Activated CD4-positive, alpha-beta T cell treated with anti-CD3 and anti-CD28 coated beads, Interleukin-2, Interleukin-4, amounts not matched to agents 100 ng/mL and 50 ng/mL, durations not matched to agents 16 hours and 8 hours (primary cell): Measurements from ENCODE around the gene PHACTR4.
"Not testable (repeated sequence)": the region's sequence is repeated elsewhere in the genome, so short reads cannot be mapped to it uniquely, and the experiment has no call there.

Source experiments
- DNase-seq: peaks from one replicate; pipeline ENCODE4 v3.0.0-alpha.2; 2020; ENCODE audit warnings: low spot score

PHACTR4 gene

DNA sequence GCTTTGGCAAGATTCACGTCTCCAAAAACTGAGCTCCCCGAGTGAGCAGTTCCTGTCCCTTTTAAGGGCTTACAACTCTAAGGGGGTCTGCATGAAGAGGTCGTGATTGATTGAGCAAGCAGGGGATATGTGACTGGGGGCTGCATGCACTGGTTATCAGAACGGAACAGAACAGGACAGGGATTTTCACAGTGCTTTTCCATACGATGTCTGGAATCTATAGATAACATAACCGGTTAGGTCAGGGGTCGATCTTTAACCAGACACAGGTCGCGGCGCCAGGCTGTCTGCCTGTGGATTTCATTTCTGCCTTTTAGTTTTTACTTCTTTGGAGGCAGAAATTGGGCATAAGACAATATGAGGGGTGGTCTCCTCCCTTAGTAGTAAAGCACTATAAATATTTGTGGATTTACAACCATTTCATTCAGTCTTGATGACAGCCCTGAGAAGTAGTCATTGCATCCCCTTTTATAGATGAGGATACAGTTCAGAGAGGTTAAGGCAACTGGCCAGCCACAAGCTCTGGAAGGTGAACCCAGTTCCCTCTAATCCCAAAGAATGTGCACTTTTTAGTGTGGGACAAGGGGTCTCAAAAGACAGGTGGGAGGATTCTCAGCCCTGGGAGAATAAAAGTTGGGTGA lies 155.6 kb downstream of the PHACTR4 start:
- not testable (repeated sequence) for DNase-seq

DNA sequence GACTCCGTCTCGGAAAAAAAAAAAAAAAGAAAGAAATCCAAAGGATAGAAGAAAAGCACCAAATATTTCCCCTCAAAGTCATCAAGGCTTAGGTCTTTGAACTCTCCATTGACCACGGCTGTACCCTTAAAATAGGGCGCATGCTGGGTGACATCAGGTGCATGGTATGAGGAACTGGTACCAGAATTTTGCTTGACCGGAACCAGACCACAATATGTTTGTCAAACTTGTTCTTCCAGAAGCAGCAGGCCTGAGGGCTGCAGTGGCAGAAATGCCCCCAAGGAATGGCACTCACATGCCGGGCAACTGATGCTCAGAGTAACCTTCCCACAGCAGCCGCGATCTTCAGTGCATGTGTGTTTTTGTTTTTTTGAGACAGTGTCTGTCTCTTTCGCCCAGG lies 157.3 kb downstream of the PHACTR4 start:
- no peak for DNase-seq

DNA sequence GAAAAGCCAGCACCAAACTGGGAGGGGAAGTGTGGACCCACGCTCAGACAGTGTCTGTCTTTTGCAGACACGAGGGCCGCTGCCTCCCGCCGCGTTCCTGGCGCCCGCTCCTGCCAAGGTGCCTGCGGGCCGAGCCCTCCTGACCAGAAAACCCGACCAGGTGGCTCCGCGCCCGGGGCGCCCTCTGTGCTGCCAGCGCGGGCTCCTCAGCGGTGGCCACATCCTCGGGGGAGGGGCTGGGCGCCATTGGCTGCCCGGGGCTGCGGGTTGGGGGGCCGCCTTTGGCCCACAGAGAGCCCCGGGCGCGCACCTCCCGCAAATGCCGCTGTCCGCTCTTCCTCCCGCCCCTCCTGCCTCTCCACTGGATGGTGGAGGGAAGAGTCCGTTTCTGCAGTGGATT lies 160.9 kb downstream of the PHACTR4 start:
- no peak for DNase-seq

DNA sequence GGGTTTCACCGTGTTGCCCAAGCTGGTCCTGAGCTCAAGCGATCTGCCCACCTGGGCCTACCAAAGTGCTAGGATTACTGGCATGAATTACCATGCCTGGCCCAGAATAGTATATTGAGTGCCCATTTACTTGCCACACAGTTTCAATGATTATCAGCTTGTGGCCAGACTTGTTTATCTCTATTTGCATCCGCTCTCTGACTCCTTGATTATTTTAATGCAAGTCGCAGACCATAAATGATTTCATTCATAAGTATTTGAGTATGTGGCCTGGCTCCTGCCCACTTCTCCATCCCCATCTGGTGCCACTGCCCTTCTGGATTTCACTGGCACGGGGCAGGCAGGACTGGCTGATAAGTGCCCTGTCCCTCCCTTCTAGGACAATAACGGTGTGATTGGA lies 165.1 kb downstream of the PHACTR4 start:
- DNase-seq, result no peak

DNA sequence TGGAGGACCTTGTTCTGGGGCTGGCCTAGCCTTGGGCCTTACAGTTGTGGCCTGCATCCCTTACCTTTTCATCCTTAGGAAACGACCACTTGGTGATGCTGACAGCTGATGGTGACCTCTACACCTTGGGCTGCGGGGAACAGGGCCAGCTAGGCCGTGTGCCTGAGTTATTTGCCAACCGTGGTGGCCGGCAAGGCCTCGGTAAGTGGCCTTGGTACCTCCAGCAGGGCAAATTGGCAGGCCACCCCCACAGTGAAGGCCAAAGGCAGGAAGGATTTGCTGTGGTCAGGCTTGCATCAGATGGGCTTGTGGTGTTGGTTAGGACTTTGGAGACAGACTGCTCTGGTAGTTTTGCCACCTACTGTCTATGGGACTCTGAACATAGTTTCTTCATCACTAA lies 165.6 kb downstream of the PHACTR4 start:
- no peak for DNase-seq

DNA sequence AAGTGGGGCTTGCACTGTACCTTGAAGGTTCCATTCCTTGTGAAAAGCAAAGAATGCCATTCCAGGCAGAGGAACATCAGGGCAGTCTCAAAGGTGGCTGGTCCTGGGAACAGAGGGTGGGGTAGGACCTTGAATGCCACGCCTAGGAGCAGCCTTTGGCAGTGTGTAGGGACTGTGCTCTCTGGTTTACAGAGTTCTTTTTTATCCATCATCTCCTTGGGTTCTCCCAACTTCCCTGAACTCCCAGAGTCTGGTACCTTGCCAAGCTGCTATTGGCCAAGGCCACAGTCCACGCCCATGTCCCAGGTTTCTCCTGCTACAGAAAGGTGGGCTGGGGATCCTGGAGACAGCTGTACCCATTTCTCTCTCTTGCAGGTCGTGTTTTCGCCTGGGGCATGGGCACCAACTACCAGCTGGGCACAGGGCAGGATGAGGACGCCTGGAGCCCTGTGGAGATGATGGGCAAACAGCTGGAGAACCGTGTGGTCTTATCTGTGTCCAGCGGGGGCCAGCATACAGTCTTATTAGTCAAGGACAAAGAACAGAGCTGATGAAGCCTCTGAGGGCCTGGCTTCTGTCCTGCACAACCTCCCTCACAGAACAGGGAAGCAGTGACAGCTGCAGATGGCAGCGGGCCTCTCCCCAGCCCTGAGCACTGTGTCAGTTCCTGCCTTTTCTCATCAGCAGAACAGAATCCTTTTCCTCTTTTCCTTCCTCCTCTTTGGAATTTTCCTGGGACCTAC lies 168.1 kb downstream of the PHACTR4 start:
- DNase-seq, result no peak

DNA sequence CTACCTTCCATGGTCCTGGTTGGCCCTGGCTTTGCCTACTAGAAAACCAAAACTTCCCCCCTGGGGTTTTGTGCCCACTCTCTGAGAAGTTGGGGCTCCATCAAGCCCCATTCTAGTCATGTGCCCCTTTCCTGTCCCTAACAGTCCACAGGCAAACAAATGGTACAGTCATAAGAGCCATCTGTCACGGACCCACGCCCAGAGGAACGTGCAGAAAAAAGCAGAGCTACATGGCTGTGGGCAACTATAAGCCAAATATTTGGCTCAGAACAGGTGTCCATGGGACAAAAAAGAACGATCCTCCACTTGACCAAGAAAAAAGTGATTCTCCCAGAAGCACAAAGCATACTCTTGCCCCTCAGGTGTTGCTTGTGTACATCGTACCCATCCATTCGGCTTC lies 168.7 kb downstream of the PHACTR4 start:
- DNase-seq, result no peak

DNA sequence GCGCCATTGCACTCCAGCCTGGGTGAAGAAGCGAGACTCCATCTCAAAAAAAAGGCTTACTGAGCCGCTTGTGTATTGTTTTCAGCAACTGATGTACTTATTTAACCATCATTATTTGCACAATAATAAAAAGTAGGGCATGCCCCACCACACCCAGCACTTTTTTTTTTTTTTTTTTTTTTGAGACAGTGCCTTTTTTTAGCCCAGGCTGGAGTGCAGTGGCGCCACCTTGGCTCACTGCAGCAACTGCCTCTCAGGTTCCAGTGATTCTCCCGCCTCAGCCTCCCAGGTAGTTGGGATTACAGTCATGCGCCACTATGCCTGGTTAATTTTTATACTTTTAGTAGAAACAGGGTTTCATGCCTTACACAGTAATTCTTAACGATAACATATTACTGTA lies 171.1 kb downstream of the PHACTR4 start:
- no peak for DNase-seq

DNA sequence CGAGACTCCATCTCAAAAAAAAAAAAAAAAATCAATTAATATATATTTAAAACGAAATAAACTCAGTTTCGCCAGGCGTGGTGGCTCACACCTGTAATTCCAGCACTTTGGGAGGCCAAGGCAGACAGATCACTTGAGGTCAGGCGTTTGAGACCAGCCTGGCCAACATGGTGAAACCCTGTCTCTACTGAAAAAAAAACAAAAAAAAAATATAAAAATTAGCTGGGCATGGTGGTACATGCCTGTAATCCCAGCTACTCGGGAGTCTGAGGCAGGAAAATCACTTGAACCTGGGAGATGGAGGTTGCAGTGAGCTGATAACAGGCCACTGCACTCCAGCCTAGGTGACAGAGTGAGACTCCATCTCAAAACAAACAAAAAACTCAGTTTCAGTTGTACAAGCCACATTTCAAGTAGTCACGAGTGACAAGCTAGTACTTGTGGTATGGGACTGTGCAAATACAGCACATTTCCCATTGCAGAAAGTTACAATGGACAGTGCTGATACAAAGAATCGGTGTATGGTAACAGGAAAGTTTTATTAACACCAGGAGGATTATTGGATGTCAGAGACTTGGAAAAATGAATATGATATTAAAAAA lies 172.0 kb downstream of the PHACTR4 start:
- not testable (repeated sequence) for DNase-seq

DNA sequence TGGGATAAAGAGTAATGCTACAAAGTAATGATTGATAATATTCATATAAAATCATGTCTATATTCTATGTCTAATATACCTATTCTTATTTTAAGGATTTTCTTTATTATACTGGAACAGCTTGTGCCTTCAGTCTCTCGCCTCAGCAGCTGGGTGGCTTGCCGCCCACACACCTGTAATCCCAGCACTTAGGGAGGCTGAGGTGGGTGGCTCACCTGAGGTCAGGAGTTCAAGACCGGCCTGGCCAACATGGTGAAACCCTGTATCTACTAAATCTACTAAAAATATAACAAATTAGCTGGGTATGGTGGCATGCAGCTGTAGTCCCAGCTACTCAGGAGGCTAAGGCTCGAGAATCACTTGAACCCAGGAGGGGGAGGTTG lies 175.7 kb downstream of the PHACTR4 start:
- no peak for DNase-seq

DNA sequence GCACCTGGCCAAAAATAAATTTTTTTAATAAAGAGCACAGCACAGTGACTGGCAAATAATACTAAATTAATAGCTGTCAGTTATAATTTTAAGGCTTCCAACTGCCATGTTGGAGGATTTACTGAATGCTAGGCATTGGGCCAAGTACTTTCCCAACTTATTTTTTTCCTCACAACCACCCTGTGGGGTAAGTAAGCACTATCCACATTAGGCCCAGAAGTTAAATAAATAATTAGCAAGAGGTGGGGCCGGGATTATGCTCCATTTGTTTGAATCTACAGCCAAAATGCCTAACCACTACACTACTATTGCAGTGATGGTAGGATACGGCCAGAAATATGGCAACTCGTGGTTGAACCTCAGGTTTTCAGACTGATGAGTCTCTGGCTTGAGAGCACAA lies 178.8 kb downstream of the PHACTR4 start:
- DNase-seq, result no peak
